Vagina (tissue), 2 donors: Measurements from ENCODE around the gene CHKB.

Experiments used
- POLR2A ChIP-seq, 2 donors: fragments of 450-650 bp; IDR thresholded peaks; one replicate each; pipeline ENCODE4 v1.6.1; 2017; ENCODE audit warnings: antibody characterized with exemption in 2 of 2, mild to moderate bottlenecking in 2 of 2, moderate library complexity in 2 of 2
- TF ChIP-seq, protein P1 (sequence below), 3 experiments: fragments of 450-650 bp in 2 of 3; fragments of 200-600 bp in 1 of 3; sonication (generic) in 1 of 3; IDR thresholded peaks; one replicate each; pipeline ENCODE4 v1.5.1; 2017 to 2019; ENCODE audit warnings: antibody characterized with exemption in 3 of 3, mild to moderate bottlenecking in 2 of 3, moderate library complexity in 2 of 3

DNA sequence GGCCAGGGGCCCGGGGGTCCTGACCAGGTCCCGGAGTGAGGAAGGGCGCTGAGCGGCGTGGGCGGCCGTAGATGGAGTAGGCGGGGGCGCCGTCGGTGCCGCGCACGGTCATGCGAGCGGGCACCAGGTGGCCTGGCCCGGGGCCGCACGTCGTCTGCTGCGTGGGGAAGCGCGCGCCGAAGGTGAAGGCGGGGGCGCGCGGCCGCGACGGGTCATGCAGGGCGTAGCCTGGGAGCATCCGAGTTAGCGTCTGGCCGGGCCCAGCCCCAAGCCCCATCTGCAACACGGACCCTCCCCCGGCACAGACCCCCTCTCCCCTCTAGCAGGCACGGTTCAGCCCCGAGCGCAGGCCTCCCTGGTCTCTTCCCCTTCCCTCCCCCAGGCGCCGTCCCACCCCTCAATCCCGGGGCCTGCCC is 51.1 kb downstream of the CHKB start:
- TF ChIP-seq, protein P1, sequence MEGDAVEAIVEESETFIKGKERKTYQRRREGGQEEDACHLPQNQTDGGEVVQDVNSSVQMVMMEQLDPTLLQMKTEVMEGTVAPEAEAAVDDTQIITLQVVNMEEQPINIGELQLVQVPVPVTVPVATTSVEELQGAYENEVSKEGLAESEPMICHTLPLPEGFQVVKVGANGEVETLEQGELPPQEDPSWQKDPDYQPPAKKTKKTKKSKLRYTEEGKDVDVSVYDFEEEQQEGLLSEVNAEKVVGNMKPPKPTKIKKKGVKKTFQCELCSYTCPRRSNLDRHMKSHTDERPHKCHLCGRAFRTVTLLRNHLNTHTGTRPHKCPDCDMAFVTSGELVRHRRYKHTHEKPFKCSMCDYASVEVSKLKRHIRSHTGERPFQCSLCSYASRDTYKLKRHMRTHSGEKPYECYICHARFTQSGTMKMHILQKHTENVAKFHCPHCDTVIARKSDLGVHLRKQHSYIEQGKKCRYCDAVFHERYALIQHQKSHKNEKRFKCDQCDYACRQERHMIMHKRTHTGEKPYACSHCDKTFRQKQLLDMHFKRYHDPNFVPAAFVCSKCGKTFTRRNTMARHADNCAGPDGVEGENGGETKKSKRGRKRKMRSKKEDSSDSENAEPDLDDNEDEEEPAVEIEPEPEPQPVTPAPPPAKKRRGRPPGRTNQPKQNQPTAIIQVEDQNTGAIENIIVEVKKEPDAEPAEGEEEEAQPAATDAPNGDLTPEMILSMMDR (IDR thresholded peaks at IDR 0.05), result no peak
- TF ChIP-seq POLR2A (IDR thresholded peaks at IDR 0.05), result no peak
